Ishikawa (cell line): ENCODE data around the gene OR10A4.

Source experiments
- CEBPB ChIP-seq: IDR thresholded peaks from 2 replicates; pipeline ENCODE4 v1.6.1; 2012
- CREB1 ChIP-seq: IDR thresholded peaks from 2 replicates; pipeline ENCODE4 v1.6.1; 2012; ENCODE audit warnings: low read depth
- EGR1 ChIP-seq: IDR thresholded peaks from 2 replicates; pipeline ENCODE4 v1.6.1; 2012
- EP300 ChIP-seq: IDR thresholded peaks from 2 replicates; pipeline ENCODE4 v1.6.1; 2012; ENCODE audit warnings: borderline replicate concordance
- FOXM1 ChIP-seq: IDR thresholded peaks from 2 replicates; pipeline ENCODE4 v1.6.1; 2012; ENCODE audit warnings: low read depth, borderline replicate concordance
- NFIC ChIP-seq: IDR thresholded peaks from 2 replicates; pipeline ENCODE4 v1.6.1; 2012
- RAD21 ChIP-seq: IDR thresholded peaks from 2 replicates; pipeline ENCODE4 v1.6.1; 2012; ENCODE audit warnings: low read depth
- TAF1 ChIP-seq: IDR thresholded peaks from 2 replicates; pipeline ENCODE4 v1.6.1; 2012; ENCODE audit warnings: low read depth, mild to moderate bottlenecking
- TCF12 ChIP-seq: IDR thresholded peaks from 2 replicates; pipeline ENCODE4 v1.6.1; 2012; ENCODE audit warnings: low read depth
- TEAD4 ChIP-seq: IDR thresholded peaks from 2 replicates; pipeline ENCODE4 v1.6.1; 2012
- USF1 ChIP-seq: IDR thresholded peaks from 2 replicates; pipeline ENCODE4 v1.6.1; 2012
- YY1 ChIP-seq: IDR thresholded peaks from 2 replicates; pipeline ENCODE4 v1.6.1; 2012; ENCODE audit warnings: low read depth
- ZBTB7A ChIP-seq: IDR thresholded peaks from 2 replicates; pipeline ENCODE4 v1.6.1; 2012; ENCODE audit warnings: low read depth
- TF ChIP-seq, protein P1 (sequence below): IDR thresholded peaks from 2 replicates; pipeline ENCODE4 v1.6.1; 2012; ENCODE audit warnings: low read depth, mild to moderate bottlenecking
- TF ChIP-seq, protein P2 (sequence below): IDR thresholded peaks from 2 replicates; pipeline ENCODE4 v1.6.1; 2012

OR10A4 gene

GRCh38 chr11:6892400-6892799 lies 16.0 kb downstream of the OR10A4 start, which contains the start of gene OR2D2:
Gene OR2D2, minus strand, starts transcription at chr11:6892500. Its CDS starts 0 bp downstream, at chr11:6892500.
- TF ChIP-seq CEBPB (no peak), USF1 (no peak), NFIC (no peak), FOXM1 (no peak), TEAD4 (no peak)
- TF ChIP-seq, protein P1, sequence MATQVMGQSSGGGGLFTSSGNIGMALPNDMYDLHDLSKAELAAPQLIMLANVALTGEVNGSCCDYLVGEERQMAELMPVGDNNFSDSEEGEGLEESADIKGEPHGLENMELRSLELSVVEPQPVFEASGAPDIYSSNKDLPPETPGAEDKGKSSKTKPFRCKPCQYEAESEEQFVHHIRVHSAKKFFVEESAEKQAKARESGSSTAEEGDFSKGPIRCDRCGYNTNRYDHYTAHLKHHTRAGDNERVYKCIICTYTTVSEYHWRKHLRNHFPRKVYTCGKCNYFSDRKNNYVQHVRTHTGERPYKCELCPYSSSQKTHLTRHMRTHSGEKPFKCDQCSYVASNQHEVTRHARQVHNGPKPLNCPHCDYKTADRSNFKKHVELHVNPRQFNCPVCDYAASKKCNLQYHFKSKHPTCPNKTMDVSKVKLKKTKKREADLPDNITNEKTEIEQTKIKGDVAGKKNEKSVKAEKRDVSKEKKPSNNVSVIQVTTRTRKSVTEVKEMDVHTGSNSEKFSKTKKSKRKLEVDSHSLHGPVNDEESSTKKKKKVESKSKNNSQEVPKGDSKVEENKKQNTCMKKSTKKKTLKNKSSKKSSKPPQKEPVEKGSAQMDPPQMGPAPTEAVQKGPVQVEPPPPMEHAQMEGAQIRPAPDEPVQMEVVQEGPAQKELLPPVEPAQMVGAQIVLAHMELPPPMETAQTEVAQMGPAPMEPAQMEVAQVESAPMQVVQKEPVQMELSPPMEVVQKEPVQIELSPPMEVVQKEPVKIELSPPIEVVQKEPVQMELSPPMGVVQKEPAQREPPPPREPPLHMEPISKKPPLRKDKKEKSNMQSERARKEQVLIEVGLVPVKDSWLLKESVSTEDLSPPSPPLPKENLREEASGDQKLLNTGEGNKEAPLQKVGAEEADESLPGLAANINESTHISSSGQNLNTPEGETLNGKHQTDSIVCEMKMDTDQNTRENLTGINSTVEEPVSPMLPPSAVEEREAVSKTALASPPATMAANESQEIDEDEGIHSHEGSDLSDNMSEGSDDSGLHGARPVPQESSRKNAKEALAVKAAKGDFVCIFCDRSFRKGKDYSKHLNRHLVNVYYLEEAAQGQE: no peak

- TF ChIP-seq FOXM1 (no peak), CREB1 (no peak), EGR1 (no peak), RAD21 (no peak), CEBPB (no peak), TEAD4 (no peak), NFIC (no peak), EP300 (no peak), TCF12 (no peak), ZBTB7A (no peak), USF1 (no peak), TAF1 (no peak), YY1 (no peak)
- TF ChIP-seq, protein P1: no peak
- TF ChIP-seq, protein P2, sequence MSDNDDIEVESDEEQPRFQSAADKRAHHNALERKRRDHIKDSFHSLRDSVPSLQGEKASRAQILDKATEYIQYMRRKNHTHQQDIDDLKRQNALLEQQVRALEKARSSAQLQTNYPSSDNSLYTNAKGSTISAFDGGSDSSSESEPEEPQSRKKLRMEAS: no peak
Observed at GRCh38 chr11:6894097-6894496, 17.7 kb downstream of the OR10A4 start.

DNA sequence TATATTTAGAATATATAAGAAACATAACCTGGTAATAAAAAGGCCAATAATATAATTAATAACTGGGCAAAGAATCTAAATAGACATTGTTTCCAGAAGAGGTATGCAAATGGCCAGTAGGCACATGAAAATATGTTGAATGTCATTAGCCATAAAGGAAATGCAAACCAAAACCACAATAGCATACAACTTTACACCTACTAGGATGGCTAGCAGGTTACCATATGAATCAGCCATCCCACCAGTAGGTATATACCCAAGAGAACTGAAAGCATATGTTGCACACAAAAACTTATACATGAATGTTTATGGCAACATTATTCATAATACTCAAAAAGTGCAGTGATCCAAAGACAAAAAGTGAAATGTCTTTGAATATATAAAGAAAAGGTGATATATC lies 18.6 kb downstream of the OR10A4 start:
- TF ChIP-seq CREB1 (no peak), TAF1 (no peak), CEBPB (no peak), EP300 (no peak), USF1 (no peak), RAD21 (no peak), ZBTB7A (no peak), FOXM1 (no peak), TEAD4 (no peak), TCF12 (no peak), YY1 (no peak), EGR1 (no peak)
- TF ChIP-seq, protein P2: no peak

GRCh38 chr11:6898911-6899310 lies 22.5 kb downstream of the OR10A4 start:
- TF ChIP-seq FOXM1 (no peak), NFIC (no peak), CEBPB (no peak), TAF1 (no peak), RAD21 (no peak), YY1 (no peak), CREB1 (no peak), ZBTB7A (no peak), EP300 (no peak), TCF12 (no peak), TEAD4 (no peak), USF1 (no peak), EGR1 (no peak)
- TF ChIP-seq, protein P1: no peak
- TF ChIP-seq, protein P2: no peak
